GM10266 (cell line): ENCODE measurements around the gene NDNF.

Experiments used
- DNase-seq: peaks from one replicate; pipeline ENCODE4 v3.0.0; 2012; ENCODE audit errors: extremely low spot score
- CTCF ChIP-seq: IDR thresholded peaks from 2 replicates; pipeline ENCODE4 v1.5.1; 2012; ENCODE audit warnings: mild to moderate bottlenecking, low read depth; ENCODE audit not compliant: control insufficient read depth, insufficient read depth; ENCODE audit errors: missing control alignments

NDNF gene

GRCh38 chr4:121071640-121072223 is 603 bp downstream of the NDNF start:
- TF ChIP-seq CTCF: no peak
- DNase-seq: peak; percentile 24

DNA sequence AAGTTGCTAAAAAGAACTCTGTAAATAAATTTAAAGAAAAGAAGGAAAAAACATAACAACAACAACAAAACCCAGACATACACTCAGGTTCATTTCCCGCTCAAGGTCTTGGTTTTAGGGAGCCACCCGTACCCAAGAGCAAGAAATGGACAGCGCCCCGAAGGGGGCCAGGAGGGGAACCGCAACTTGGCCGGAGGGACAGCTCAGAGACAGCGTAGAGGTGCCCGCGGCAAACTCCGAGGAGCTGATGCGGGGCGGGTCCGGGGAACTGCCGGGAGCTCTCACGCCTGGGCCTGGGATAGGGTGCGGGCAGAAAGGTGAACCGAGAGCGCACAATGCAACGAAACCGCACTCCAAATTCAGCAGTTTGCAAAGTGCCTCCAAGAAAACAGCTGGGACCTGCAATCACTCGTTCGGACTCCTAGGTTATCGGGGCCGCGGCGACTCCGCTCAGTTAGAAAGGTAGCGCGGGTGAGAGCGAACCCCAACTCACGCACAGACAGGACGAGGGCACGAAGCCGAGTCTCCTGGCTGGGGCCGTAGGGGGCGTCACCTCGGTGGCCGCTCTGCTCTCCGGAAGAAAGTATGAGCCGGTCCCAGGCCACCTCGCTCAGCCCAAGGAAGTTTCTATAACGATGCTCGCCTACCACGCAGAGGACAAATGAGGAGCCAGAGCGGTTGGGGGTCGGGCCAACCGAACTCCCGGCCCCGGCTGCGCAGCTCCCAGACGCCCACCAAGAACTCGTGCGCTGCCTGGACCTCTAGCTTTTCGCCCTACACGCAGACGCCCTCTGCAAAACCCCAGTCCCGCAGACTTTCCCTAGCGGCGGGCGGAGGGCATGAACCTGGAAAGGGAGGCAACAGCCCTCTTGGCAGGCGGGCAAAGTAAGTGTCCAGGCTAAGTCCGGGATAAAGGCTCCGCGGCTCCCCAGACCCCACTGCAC is 1.4 kb downstream of the NDNF start:
- no peak for DNase-seq
- TF ChIP-seq CTCF: no peak

- DNase-seq: no peak
- no peak for TF ChIP-seq CTCF
These were observed 2.1 kb downstream of the NDNF start for GRCh38 chr4:121070274-121070673.

DNA sequence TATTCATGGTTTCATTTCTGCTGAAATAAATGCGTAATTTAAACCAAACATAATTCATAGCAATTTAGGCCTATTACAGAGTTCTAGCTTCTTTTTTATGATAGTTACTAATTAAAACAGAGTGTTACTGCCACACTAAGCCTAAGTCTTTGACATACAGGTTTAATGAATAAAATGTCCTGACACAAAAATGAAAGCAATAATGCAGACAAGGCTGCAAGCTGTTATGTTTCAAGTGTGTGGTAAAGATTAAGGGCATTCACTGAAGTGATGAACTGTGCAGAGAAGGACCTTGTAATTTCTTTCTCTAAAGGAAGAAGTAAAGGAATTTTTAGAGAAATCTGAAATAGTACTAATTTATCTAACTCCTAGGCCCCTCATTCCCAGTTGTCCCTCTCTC is 2.9 kb downstream of the NDNF start:
- TF ChIP-seq CTCF: no peak
- no peak for DNase-seq

DNA sequence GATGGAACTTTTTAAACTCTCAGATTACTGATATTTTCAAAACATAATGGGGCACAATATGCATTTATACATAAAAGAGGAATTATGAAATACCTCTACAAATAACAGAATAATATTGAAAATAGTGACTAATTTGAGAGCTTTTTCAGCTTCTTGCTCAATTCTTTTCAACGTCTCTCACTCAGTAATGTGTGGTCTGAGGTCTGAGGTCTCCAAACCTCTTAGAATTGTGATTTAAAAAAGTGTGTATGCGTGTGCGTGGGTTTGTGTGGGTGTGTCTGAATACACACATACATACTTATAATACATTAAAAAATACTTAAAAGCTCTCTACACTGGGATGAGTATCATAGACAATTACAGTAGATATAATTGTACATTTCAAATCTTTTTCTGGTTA is 7.9 kb downstream of the NDNF start:
- no peak for TF ChIP-seq CTCF
- no peak for DNase-seq

- no peak for DNase-seq
- TF ChIP-seq CTCF: no peak
These were observed 9.8 kb downstream of the NDNF start for GRCh38 chr4:121062521-121062920.

DNA sequence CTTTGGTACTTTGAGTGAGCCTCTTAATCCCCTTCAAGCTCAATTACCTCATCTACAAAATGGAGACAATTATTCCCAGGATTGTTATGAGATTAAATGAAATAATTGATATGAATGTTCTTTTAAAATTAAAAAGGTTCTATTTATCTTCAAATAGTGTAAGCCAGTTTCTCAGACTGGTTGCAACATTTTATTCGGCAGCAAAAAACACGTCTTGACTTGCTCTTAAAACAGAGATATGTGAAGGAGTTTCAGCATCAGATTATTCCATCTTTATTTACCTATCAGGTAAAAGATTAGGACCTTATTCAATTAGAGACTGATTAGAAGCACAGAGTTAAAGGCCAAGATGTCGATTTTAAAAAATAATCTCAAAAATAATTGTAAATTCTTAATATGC is 10.5 kb downstream of the NDNF start:
- DNase-seq: no peak
- TF ChIP-seq CTCF: no peak
